ENCODE measurements around the gene SNX17.

SNX17 gene

GRCh38 chr2:27362678-27363420 is 7.6 kb upstream of the SNX17 start:
- intact Hi-C loops (cut with DNase I), result no loop called here
- DNase-seq, result no peak

DNA sequence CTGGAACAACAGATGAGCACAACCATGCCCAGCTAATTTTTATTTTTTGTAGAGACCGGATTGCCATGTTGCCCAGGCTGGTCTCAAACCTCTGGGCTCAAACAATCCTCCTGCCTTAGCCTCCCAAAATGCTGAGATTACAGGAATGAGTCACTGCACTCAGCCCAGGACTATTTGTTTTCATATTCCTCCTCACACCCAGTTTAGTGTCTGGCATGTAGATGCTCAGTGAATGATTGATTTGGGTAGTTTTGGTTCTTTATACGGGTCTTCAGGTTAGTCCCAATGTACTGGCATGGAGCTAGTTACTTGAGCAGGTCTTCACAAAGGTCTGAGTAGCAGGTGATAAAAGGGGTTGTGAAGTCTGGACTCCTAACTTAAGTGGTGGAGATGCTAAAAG is 6.5 kb upstream of the SNX17 start:
- intact Hi-C loops (cut with DNase I), result no loop called here
- DNase-seq, result no peak

DNA sequence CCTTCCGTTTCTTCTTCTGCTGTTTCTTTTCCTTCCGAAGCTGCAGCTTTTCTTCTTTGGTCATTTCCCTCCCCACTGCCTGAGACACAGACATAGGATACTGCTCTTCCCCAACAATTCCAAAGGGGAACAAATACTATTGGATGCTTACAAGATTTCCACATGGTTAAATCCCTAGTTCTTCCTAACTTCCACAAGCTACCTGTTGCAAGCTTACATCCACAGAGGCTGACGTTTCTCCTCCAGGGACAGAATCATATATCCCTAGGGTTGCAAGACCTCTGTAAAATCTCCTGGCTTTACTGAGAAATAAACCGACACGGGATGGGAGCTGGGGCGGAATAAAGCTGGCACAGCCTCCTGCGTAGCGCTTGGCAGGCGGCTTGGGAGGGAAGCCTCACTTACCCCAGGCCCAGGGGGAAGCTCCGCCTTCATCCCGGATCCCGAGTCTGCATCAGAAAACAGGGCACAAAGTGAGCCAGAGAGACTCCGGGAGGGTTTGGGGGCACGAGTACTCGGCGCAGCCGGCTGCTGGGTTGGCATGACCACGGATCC is 868 bp upstream of the SNX17 start:
- peak in 36 of 42 donors; percentile 24 to 78 (median 58) for DNase-seq
- intact Hi-C loops (cut with DNase I), result loop anchor here (1.0 to 5.0 kb wide), 4 partner anchors 11 to 157 kb away; partner anchors contain the start of genes ATRAID, GTF3C2, NRBP1 and SLC5A6

DNA sequence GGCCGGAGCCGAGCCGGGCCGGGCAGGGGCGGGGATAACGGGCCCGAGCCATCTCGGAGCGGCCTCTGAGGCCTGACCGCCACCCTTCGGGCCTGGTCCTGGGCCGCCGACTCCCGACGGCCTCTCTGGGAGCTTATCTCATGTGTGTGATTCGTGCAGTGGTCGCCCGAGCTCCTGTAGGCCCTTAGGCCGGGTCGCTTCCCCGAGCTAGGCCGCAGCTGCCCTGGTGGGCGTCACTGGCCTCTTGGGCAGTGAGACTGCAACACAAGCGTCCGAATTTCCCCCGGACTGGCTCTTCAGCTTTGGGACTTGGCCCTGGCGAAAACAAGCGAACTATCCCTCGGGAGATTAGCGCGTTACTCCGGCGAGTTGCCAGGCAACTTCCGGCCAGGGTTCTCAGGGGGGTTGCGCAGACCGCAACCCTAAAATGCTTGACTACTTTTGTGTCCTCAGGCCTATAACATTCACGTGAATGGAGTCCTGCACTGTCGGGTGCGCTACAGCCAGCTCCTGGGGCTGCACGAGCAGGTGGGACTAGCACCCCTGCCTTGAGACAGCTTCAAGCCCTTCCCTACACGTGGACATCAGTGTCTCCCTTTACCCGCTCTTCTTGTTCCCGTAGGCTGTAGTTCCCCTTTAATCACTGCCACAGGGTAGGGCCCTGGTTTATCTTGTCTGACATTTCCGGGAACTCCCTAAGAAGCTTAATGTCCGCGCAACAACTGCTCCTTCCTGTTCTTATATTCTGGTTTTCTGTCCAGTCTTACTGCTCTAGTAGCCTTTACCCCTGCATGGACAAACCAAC is 602 bp downstream of the SNX17 start:
- DNase-seq, result peak in 6 of 42 donors; percentile 5 to 54 (median 14)
- intact Hi-C loops (cut with DNase I), result loop anchor here (1.0 to 5.0 kb wide), 4 partner anchors 9 to 159 kb away; partner anchors contain the start of genes ATRAID, GTF3C2, NRBP1 and SLC5A6

GRCh38 chr2:27372937-27373336 is 2.5 kb downstream of the SNX17 start:
- no peak for DNase-seq
- intact Hi-C loops (cut with DNase I), result loop anchor here (5.0 kb wide), 2 partner anchors 54 to 161 kb away; partner anchors contain the start of genes ATRAID, NRBP1 and SLC5A6

DNA sequence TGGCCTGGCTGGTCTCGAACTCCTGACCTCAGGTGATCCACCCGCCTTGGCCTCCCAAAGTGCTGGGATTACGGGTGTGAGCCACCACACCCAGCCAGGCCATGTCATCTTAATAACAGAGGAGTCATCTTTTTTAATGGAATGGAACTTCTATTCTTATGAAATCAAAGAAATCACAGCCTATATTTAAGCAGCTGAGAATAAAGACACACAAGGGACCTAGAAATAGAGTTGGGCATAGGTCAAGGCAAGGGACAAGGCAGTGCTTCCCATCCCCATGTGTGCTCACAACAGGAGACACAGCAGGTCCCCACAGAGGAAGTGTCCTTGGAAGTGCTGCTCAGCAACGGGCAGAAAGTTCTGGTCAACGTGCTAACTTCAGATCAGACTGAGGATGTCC is 3.2 kb downstream of the SNX17 start:
- no peak for DNase-seq
- intact Hi-C loops (cut with DNase I), result loop anchor here (5.0 kb wide), 2 partner anchors 54 to 161 kb away; partner anchors contain the start of genes ATRAID, NRBP1 and SLC5A6

DNA sequence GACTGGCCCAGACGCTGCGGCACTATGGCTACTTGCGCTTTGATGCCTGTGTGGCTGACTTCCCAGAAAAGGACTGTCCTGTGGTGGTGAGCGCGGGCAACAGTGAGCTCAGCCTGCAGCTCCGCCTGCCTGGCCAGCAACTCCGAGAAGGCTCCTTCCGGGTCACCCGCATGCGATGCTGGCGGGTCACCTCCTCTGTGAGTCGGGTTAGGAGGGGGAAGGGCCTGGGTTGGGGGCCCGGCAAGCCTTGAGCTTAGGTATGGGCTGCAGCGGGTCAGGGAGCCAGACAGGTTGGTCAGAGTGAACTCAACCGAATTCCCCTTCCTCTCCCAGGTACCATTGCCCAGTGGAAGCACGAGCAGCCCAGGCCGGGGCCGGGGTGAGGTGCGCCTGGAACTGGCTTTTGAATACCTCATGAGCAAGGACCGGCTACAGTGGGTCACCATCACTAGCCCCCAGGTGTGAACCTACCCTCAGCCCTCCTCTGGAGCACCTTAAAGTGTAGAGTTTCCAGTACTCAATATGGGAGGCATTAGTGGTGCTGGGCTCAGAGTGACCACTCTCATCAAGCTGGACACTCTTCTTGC is 5.2 kb downstream of the SNX17 start:
- intact Hi-C loops (cut with DNase I), result no loop called here
- DNase-seq, result no peak

- intact Hi-C loops (cut with DNase I), result no loop called here
- DNase-seq, result no peak
Measured at GRCh38 chr2:27376151-27376865, 5.9 kb downstream of the SNX17 start.

DNA sequence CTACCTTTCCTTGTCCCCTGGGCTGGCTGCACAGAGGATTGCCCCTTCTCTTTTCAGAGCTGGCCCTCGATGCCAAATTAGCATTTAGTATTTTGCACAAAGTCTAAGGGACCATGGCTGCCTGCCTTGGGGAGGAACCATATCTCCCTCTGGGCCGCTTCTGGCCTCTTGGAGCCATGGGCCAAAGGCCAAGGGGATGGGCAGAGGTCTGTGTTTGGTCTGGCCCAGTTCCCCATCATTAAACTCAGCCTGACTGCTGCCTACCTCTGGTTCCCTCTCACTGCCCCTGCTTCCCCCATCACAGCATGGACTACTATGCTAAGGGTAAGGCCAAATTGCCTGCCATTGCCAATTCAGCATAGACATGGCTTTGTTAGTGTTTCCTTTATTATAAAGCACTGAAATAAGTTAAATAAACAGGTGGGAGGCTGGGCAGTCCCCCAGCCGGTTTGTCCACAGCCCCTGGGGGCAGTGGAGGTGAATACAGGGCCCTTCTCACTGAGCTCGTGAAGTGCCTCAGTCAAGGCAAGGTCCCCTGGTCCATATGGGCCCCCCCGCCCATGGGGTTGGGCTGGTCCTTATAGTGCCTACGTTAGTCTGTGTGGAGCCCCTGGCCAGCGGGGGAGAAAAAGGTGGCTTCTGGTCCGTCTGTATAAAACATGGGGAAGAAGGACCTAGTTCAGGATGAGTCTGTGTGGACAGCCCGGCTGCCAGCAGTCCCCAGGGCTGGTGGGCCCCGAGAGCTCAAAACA is 6.6 kb downstream of the SNX17 start:
- DNase-seq, result no peak
- intact Hi-C loops (cut with DNase I), result no loop called here

GRCh38 chr2:27377618-27378095 is 7.2 kb downstream of the SNX17 start:
- intact Hi-C loops (cut with DNase I), result no loop called here

DNA sequence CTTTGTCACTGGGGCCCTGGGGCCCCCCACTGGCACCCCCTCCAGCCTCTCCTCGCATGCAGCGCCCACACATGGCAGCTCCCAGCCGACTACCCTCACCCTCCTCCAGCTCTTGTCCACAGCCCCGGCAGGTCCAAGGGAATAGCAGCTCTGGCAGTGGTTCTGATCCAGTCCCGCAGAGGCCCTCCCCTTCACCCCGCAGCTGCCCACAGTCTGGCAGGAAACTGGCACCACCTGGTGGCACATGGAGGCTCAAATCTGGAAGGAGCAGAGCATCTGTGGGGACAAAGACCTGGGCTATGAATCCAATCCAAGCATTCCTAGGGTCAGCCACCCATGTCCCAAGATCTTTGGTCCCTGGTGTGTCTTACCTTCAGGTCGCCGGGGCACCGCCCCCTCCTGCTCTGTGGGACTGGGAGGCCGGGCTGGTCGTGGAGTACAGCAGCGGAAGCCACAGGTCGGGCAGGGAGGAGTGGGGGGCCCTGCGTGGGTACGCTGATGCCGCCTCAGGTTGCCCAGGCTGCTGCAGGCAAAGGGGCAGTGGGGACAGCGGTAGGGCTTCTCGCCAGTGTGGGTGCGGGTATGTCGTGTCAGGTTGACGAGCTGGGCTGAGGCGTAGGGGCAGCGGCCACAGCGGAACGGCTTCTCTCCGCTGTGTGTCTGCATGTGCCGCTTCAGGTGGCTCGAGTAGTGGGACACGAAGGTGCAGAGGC is 7.8 kb downstream of the SNX17 start:
- peak in 25 of 42 donors; percentile 7 to 59 (median 34) for DNase-seq

More at GRCh38 chr2:27377618-27378095, 7.2 kb downstream of the SNX17 start:
- DNase-seq, result peak in 2 of 42 donors; percentile 5 to 51

DNA sequence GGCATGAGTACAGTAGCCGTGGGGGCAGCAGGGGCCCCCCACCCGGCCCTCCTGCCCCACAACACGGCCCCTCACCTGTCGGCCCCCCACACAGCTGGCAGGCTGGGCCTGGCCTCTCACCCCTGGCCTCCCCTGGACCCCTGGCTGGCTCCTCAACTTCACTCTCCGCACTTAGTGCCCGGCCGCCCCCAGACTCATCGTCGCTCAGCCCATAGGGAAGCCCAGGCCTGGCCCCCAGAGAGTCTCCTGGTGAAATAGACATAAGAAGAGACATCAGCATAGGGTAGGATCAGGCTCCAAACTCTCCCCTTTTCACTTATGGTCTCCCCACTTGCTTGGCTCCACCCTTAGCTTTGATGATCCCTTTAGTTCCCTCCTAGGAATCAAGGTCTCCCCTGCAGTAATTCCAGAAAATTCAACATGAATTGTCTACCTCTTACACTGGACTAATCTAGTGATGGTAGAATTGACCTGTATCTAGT is 8.4 kb downstream of the SNX17 start:
- DNase-seq, result no peak
- intact Hi-C loops (cut with DNase I), result no loop called here

More for the DNA sequence above, 7.8 kb downstream of the SNX17 start:
- intact Hi-C loops (cut with DNase I), result no loop called here

- no peak for DNase-seq
- intact Hi-C loops (cut with DNase I), result no loop called here
Measured at GRCh38 chr2:27379383-27379835, 9.0 kb downstream of the SNX17 start.

GRCh38 chr2:27379836-27380625 is 9.6 kb downstream of the SNX17 start:
- intact Hi-C loops (cut with DNase I), result loop anchor here (1.0 kb wide), 2 partner anchors 10 to 29 kb away; partner anchors contain the start of genes EIF2B4, PPM1G and SNX17
- DNase-seq, result peak in 41 of 42 donors; percentile 39 to 89 (median 74)

DNA sequence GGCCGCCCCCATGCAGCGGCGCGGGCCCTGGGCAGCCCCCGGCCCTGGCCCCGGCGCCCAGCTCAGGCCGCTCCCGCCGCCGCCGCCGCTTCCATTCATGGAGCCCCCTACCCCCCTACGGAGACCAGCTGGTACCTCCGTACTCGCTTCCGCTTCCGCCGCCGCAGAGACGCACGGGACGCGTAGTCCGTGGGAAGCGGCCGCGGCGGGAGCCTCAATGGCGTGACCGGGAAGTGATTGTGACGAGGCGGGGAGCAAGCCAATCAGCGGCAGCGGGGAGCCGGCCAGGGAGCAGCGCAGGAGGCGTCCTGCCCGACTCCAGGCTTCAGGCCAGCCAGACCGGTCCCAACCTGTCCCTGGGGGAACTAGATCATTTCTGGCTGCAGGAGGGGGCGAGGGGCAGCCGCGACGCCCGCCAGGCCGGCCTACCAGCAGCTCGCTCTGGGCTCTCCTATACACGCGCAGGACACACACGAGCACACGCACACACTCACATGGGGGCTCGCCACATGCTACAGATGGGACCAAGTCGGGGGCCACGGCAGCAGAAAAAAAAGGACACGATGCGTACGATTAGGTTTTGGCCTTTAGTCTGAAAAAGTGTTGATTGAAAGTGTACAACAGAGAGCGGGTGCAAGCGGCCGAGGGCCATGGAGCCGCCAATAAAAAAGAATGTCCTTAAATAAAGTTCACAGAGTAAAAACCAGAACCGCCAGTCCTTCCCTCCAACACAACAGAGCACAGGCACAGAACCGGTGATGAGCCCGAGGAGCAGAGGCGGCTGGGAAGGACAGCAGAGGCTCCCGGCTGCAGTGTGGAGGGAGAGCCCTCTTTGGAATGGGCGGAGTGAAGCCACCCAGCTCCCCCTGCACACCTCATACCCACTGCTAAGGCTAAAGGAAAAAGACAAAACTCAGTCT is 10.5 kb downstream of the SNX17 start, which contains the start of gene ZNF513:
TSS of gene ZNF513 (minus strand) at position 109 of the 920 bp plus-strand sequence. CDS start 208 bp downstream, outside the sequence.
- intact Hi-C loops (cut with DNase I), result loop anchor here (1.0 kb wide), 2 partner anchors 11 to 28 kb away; partner anchors contain the start of genes EIF2B4, PPM1G and SNX17
- DNase-seq, result peak; percentile 95 to 99 (median 98)
